Measurements from ENCODE around the gene CACNA2D4. TPM values are rescaled to one million over a fixed set of nuclear protein-coding genes. Genes with fewer than 3 reads are reported as not detected.

The CACNA2D4 gene
- total RNA-seq, 1 donor from 2014 or later: 2.8 TPM

- no peaks in the 10 kb centered on the region for H3K9me3 Mint-ChIP-seq
- H3K4me1 Mint-ChIP-seq: no peaks in the 10 kb centered on the region
- DNase-seq (no peak), ATAC-seq (ENCODE audit: low read depth) (no peak)
- TF ChIP-seq CTCF (IDR thresholded peaks at IDR 0.05): no peak
- CTCF ChIA-PET: no interaction called here
- H3K4me3 Mint-ChIP-seq: no peak overlapping the region
- H3K27me3 Mint-ChIP-seq: peaks cover 19% of the 10 kb centered on the region
- POLR2A ChIA-PET: no interaction called here
- H3K27ac Mint-ChIP-seq: no peak overlapping the region
- intact Hi-C loops (cut with micrococcal nuclease): loop anchor here (10.0 kb wide), 1 partner anchor 47 kb away; no protein-coding TSS in a partner anchor
- no peaks in the 10 kb centered on the region for H3K36me3 Mint-ChIP-seq (ENCODE audit: low read depth)
These were observed 41.1 kb downstream of the CACNA2D4 start for GRCh38 chr12:1877169-1877878.

GRCh38 chr12:1876086-1876485 is 42.4 kb downstream of the CACNA2D4 start:
- Mint-ChIP-seq H3K27ac (no peak overlapping the region), H3K9me3 (no peaks in the 10 kb centered on the region), H3K36me3 (ENCODE audit: low read depth) (no peaks in the 10 kb centered on the region), H3K27me3 (peaks cover 19% of the 10 kb centered on the region), H3K4me1 (no peaks in the 10 kb centered on the region), H3K4me3 (no peak overlapping the region)
- no peak for DNase-seq
- ChIA-PET CTCF (no interaction called here), POLR2A (no interaction called here)
- intact Hi-C loops (cut with micrococcal nuclease): loop anchor here (10.0 kb wide), 1 partner anchor 49 kb away; no protein-coding TSS in a partner anchor
- no peak for TF ChIP-seq CTCF (IDR thresholded peaks at IDR 0.05)
- ATAC-seq (ENCODE audit: low read depth): no peak

- no peaks in the 10 kb centered on the region for H3K4me1 Mint-ChIP-seq
- no peak for DNase-seq
- no peaks in the 10 kb centered on the region for H3K9me3 Mint-ChIP-seq
- peaks cover 19% of the 10 kb centered on the region for H3K27me3 Mint-ChIP-seq
- intact Hi-C loops (cut with micrococcal nuclease): loop anchor here (10.0 kb wide), 1 partner anchor 49 kb away; no protein-coding TSS in a partner anchor
- ATAC-seq (ENCODE audit: low read depth): no peak
- H3K4me3 Mint-ChIP-seq: no peak overlapping the region
- ChIA-PET CTCF (no interaction called here), POLR2A (no interaction called here)
- no peak overlapping the region for H3K27ac Mint-ChIP-seq
- TF ChIP-seq CTCF (IDR thresholded peaks at IDR 0.05): no peak
- no peaks in the 10 kb centered on the region for H3K36me3 Mint-ChIP-seq (ENCODE audit: low read depth)
These were observed 42.8 kb downstream of the CACNA2D4 start for GRCh38 chr12:1875608-1876007.

- Mint-ChIP-seq H3K4me3 (no peak overlapping the region), H3K27ac (no peak overlapping the region), H3K27me3 (peaks cover 18% of the 10 kb centered on the region), H3K9me3 (no peaks in the 10 kb centered on the region), H3K4me1 (no peaks in the 10 kb centered on the region), H3K36me3 (ENCODE audit: low read depth) (no peaks in the 10 kb centered on the region)
- DNase-seq (no peak), ATAC-seq (ENCODE audit: low read depth) (no peak)
- POLR2A ChIA-PET: no interaction called here
- CTCF ChIA-PET: interaction anchor here (1.6 kb wide), 1 partner anchor 66 kb away, joined by 7 read pairs; no protein-coding TSS in a partner anchor
- no peak for TF ChIP-seq CTCF (IDR thresholded peaks at IDR 0.05)
- intact Hi-C loops (cut with micrococcal nuclease): loop anchor here (10.0 kb wide), 1 partner anchor 51 kb away; no protein-coding TSS in a partner anchor
These were observed 44.6 kb downstream of the CACNA2D4 start for GRCh38 chr12:1873531-1874510.

- Mint-ChIP-seq H3K27ac (no peak overlapping the region), H3K9me3 (peaks cover 9% of the 10 kb centered on the region), H3K27me3 (peaks cover 26% of the 10 kb centered on the region), H3K36me3 (ENCODE audit: low read depth) (no peaks in the 10 kb centered on the region), H3K4me3 (no peak overlapping the region), H3K4me1 (no peaks in the 10 kb centered on the region)
- POLR2A ChIA-PET: no interaction called here
- TF ChIP-seq CTCF (IDR thresholded peaks at IDR 0.05): no peak
- CTCF ChIA-PET: no interaction called here
- DNase-seq (no peak), ATAC-seq (ENCODE audit: low read depth) (no peak)
- intact Hi-C loops (cut with micrococcal nuclease): loop anchor here (10.0 kb wide), 1 partner anchor 52 kb away; no protein-coding TSS in a partner anchor
These were observed 46.0 kb downstream of the CACNA2D4 start for GRCh38 chr12:1872448-1872847.
